AG20443 (cell line): Measurements from ENCODE around the gene TLNRD1.
"Not testable (repeated sequence)": the region's sequence is repeated elsewhere in the genome, so short reads cannot be mapped to it uniquely, and the experiment has no call there.

Experiments used
- DNase-seq: peaks from one replicate; pipeline ENCODE4 v3.0.0; 2012; ENCODE audit warnings: low spot score, mixed read lengths

TLNRD1 gene

GRCh38 chr15:81000624-81001151 is at the start of gene TLNRD1:
TLNRD1 (plus strand) TSS chr15:81000923; CDS start chr15:81002272, 1,349 bp downstream.
- peak; percentile 92 for DNase-seq

- DNase-seq = no peak
Observed at GRCh38 chr15:80951941-80952340, 48.8 kb upstream of the TLNRD1 start.

GRCh38 chr15:80953001-80953952 is 47.4 kb upstream of the TLNRD1 start:
- DNase-seq = no peak

- DNase-seq = no peak
Observed at GRCh38 chr15:80953953-80954778, 46.6 kb upstream of the TLNRD1 start.

- peak; percentile 69 for DNase-seq
Observed at GRCh38 chr15:80955571-80956452, 44.9 kb upstream of the TLNRD1 start.

GRCh38 chr15:80957556-80957955 is 43.2 kb upstream of the TLNRD1 start:
- no peak for DNase-seq

- DNase-seq = no peak
Observed at GRCh38 chr15:80957976-80958375, 42.7 kb upstream of the TLNRD1 start.

- DNase-seq = no peak
Observed at GRCh38 chr15:80958818-80959495, 41.8 kb upstream of the TLNRD1 start.

GRCh38 chr15:80965454-80965853 is 35.3 kb upstream of the TLNRD1 start:
- not testable (repeated sequence) for DNase-seq

GRCh38 chr15:80966431-80967197 is 34.1 kb upstream of the TLNRD1 start:
- no peak for DNase-seq

GRCh38 chr15:80967451-80967850 is 33.3 kb upstream of the TLNRD1 start:
- DNase-seq = peak; percentile 91

- DNase-seq = no peak
Observed at GRCh38 chr15:80967991-80968510, 32.7 kb upstream of the TLNRD1 start.

GRCh38 chr15:80969316-80969715 is 31.4 kb upstream of the TLNRD1 start:
- no peak for DNase-seq

- DNase-seq = peak; percentile 73
Observed at GRCh38 chr15:80970018-80970657, 30.6 kb upstream of the TLNRD1 start.

- DNase-seq = no peak
Observed at GRCh38 chr15:80970658-80971057, 30.1 kb upstream of the TLNRD1 start.

- no peak for DNase-seq
Observed at GRCh38 chr15:80971143-80971542, 29.6 kb upstream of the TLNRD1 start.

GRCh38 chr15:80972276-80972675 is 28.4 kb upstream of the TLNRD1 start:
- no peak for DNase-seq

- no peak for DNase-seq
Observed at GRCh38 chr15:80974914-80975313, 25.8 kb upstream of the TLNRD1 start.

- DNase-seq = no peak
Observed at GRCh38 chr15:80976851-80977250, 23.9 kb upstream of the TLNRD1 start.
